MM.1S (cell line): ENCODE measurements around the gene ELL.

Experiments
- CTCF ChIP-seq: fragments of 300-600 bp; sonication (generic); IDR thresholded peaks from 2 replicates; pipeline ENCODE4 v1.5.1; 2016; ENCODE audit warnings: antibody characterized with exemption, low read length, mixed read lengths
- EZH2 ChIP-seq: fragments of 300-600 bp; sonication (generic); optimal IDR thresholded peaks from 2 replicates; pipeline ENCODE3; 2017; ENCODE audit warnings: low read depth, mild to moderate bottlenecking, antibody characterized with exemption, low read length, mixed read lengths
- EZH2phosphoT487 ChIP-seq: fragments of 300-600 bp; sonication (generic); IDR thresholded peaks from 2 replicates; pipeline ENCODE4 v1.6.1; 2018; ENCODE audit warnings: antibody characterized with exemption, low read length

- TF ChIP-seq CTCF (no peak), EZH2 (no peak), EZH2phosphoT487 (no peak)
Observed at GRCh38 chr19:18452386-18452785, 69.5 kb downstream of the ELL start.
